IPS-18c (cell line): ENCODE data around the gene PRDX1.

Experiments used
- H3K4me3 ChIP-seq: 2 replicates; pipeline ENCODE4 v1.7.0; 2013; ENCODE audit warnings: low read depth, mild to moderate bottlenecking, low read length, moderate library complexity; ENCODE audit not compliant: insufficient read depth
- H3K9me3 ChIP-seq: one replicate; pipeline ENCODE4 v1.6.1; 2013; ENCODE audit warnings: mild to moderate bottlenecking, low read length, moderate library complexity; ENCODE audit not compliant: control insufficient read depth, insufficient read depth

Gene PRDX1

GRCh38 chr1:45521413-45522323, at the start of gene PRDX1:
Gene PRDX1 (minus strand): TSS chr1:45521884. CDS start chr1:45519043, 2,841 bp downstream.
- Histone ChIP-seq H3K4me3 (peak within 1 kb of the TSS; percentile 90), H3K9me3 (no peaks in the 10 kb centered on the region)

- no peak overlapping the region for H3K4me3 ChIP-seq
- no peaks in the 10 kb centered on the region for H3K9me3 ChIP-seq
Observed at GRCh38 chr1:45570631-45571030, 48.9 kb upstream of the PRDX1 start.

- Histone ChIP-seq H3K9me3 (no peaks in the 10 kb centered on the region), H3K4me3 (no peak overlapping the region)
Observed at GRCh38 chr1:45569962-45570581, 48.4 kb upstream of the PRDX1 start.

- no peaks in the 10 kb centered on the region for H3K9me3 ChIP-seq
- no peak overlapping the region for H3K4me3 ChIP-seq
Observed at GRCh38 chr1:45569571-45569961, 47.9 kb upstream of the PRDX1 start.

GRCh38 chr1:45568421-45568820, 46.7 kb upstream of the PRDX1 start:
- H3K4me3 ChIP-seq: no peak overlapping the region

GRCh38 chr1:45567911-45568310, 46.2 kb upstream of the PRDX1 start:
- Histone ChIP-seq H3K4me3 (no peak overlapping the region), H3K9me3 (no peaks in the 10 kb centered on the region)

More at GRCh38 chr1:45568421-45568820, 46.7 kb upstream of the PRDX1 start:
- H3K9me3 ChIP-seq: no peaks in the 10 kb centered on the region

GRCh38 chr1:45566722-45567121, 45.0 kb upstream of the PRDX1 start:
- Histone ChIP-seq H3K9me3 (no peaks in the 10 kb centered on the region), H3K4me3 (no peak overlapping the region)

- Histone ChIP-seq H3K9me3 (no peaks in the 10 kb centered on the region), H3K4me3 (no peak overlapping the region)
Observed at GRCh38 chr1:45563843-45564242, 42.2 kb upstream of the PRDX1 start.

GRCh38 chr1:45557422-45557944, 35.8 kb upstream of the PRDX1 start:
- Histone ChIP-seq H3K4me3 (no peak overlapping the region), H3K9me3 (no peaks in the 10 kb centered on the region)

- H3K9me3 ChIP-seq: peaks cover 2% of the 10 kb centered on the region
- H3K4me3 ChIP-seq: no peak overlapping the region
Observed at GRCh38 chr1:45554198-45554597, 32.5 kb upstream of the PRDX1 start.

GRCh38 chr1:45552331-45552730, 30.6 kb upstream of the PRDX1 start:
- 0 out of 2 replicates have a peak overlapping the region, but pooled peaks have one; percentile 86 for H3K4me3 ChIP-seq
- H3K9me3 ChIP-seq: peaks cover 2% of the 10 kb centered on the region

GRCh38 chr1:45551684-45552083, 30.0 kb upstream of the PRDX1 start:
- Histone ChIP-seq H3K4me3 (peak overlapping the region; percentile 86), H3K9me3 (peaks cover 2% of the 10 kb centered on the region)

- H3K9me3 ChIP-seq: peaks cover 2% of the 10 kb centered on the region
- peak within 1 kb of the TSS; percentile 86 for H3K4me3 ChIP-seq
Observed at GRCh38 chr1:45550401-45551351, 29.0 kb upstream of the PRDX1 start, which contains the start of gene AKR1A1. Gene AKR1A1 (plus strand): TSS chr1:45550826. CDS start chr1:45561795, 10,969 bp downstream.

GRCh38 chr1:45545553-45546310, 24.0 kb upstream of the PRDX1 start:
- H3K9me3 ChIP-seq: peaks cover 2% of the 10 kb centered on the region
- no peak overlapping the region for H3K4me3 ChIP-seq

GRCh38 chr1:45545019-45545493, 23.4 kb upstream of the PRDX1 start:
- H3K4me3 ChIP-seq: no peak overlapping the region
- H3K9me3 ChIP-seq: peaks cover 2% of the 10 kb centered on the region

GRCh38 chr1:45544530-45544929, 22.8 kb upstream of the PRDX1 start:
- H3K4me3 ChIP-seq: no peak overlapping the region
- H3K9me3 ChIP-seq: peaks cover 2% of the 10 kb centered on the region
